Ovary (tissue), 3 donors: ENCODE data around the gene ATP8B4.

Experiments
- EP300 ChIP-seq: sonication (generic); formaldehyde crosslinking; IDR thresholded peaks from one replicate; pipeline ENCODE4 v1.6.1; 2017; ENCODE audit warnings: antibody characterized with exemption
- POLR2A ChIP-seq: fragments of 450-650 bp; IDR thresholded peaks from one replicate; pipeline ENCODE4 v1.6.1; 2017; ENCODE audit warnings: antibody characterized with exemption, mild to moderate bottlenecking, moderate library complexity
- TF ChIP-seq, protein P1 (sequence below), 3 donors: fragments of 450-650 bp in 2 of 3; fragments of 200-600 bp in 1 of 3; IDR thresholded peaks; one replicate each; pipeline versions ENCODE4 v1.5.1 to v1.8.0; 2016 to 2022; ENCODE audit warnings: antibody characterized with exemption in 3 of 3, mild to moderate bottlenecking in 1 of 3
- donor health status: DM: no; HTN: no; CAD: no.

DNA sequence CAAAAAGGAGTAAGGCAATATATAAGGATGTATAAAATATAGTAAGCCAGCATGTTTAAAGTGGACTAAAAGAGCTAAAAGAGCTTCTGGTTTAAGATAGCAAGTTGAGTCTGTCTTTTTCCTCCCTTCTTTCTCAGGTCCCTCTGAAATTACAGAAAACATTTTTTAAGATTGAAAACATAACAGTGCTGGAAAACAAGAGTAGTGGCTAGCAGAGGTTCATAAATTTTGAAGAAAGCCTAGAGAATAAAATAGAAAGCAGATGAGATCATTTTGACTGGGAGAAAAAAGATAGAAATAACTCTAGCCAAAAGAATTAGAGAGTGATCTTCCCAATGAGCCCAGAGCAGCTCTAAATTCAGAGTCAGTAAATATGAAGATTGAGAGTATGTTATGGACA is 41.9 kb downstream of the ATP8B4 start:
- TF ChIP-seq, protein P1, sequence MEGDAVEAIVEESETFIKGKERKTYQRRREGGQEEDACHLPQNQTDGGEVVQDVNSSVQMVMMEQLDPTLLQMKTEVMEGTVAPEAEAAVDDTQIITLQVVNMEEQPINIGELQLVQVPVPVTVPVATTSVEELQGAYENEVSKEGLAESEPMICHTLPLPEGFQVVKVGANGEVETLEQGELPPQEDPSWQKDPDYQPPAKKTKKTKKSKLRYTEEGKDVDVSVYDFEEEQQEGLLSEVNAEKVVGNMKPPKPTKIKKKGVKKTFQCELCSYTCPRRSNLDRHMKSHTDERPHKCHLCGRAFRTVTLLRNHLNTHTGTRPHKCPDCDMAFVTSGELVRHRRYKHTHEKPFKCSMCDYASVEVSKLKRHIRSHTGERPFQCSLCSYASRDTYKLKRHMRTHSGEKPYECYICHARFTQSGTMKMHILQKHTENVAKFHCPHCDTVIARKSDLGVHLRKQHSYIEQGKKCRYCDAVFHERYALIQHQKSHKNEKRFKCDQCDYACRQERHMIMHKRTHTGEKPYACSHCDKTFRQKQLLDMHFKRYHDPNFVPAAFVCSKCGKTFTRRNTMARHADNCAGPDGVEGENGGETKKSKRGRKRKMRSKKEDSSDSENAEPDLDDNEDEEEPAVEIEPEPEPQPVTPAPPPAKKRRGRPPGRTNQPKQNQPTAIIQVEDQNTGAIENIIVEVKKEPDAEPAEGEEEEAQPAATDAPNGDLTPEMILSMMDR (IDR thresholded peaks at IDR 0.05): no peak
- no peak for TF ChIP-seq POLR2A
- no peak for TF ChIP-seq EP300
